Measurements from ENCODE around the gene PARD3B. TPM values are rescaled to one million over a fixed set of nuclear protein-coding genes. Genes with fewer than 3 reads are reported as not detected.

PARD3B gene
- total and polyA plus RNA-seq, 2 experiments from 2014 or later, result 4.3 to 8.5 TPM

GRCh38 chr2:205128726-205129125 lies 583.5 kb downstream of the PARD3B start:
- TF ChIP-seq CTCF (IDR thresholded peaks at IDR 0.05; ENCODE audit: low read depth, low read length), result no peak
- DNase-seq (ENCODE audit: low read depth in 1 of 2, low spot score in 1 of 2), result no peak
- Histone ChIP-seq H3K36me3 (no peaks in the 10 kb centered on the region), H3K27me3 (no peaks in the 10 kb centered on the region), H3K4me1 (ENCODE audit: low read depth) (peaks cover 4% of the 10 kb centered on the region), H3K27ac (no peak overlapping the region), H3K4me3 (no peak overlapping the region), H3K9me3 (ENCODE audit: low read depth) (no peaks in the 10 kb centered on the region)

DNA sequence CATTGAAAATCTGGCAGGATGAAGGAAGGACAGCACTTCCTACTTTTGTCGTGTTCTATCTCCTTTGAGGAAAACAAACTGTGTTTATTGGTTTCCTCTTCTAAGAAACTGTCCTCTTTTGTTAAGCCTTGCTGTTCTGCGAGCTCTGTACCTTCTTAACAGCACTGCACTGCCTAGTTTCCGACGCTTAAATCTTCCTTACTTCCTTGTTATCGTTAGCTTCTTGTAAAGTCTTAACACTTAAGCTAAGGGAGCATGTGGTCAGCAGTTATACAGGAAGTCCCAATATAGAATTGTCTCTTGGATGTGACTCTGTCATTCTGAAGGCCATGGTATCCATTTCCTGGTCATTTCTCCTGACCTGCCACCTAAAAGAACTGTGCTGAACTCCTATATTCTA lies 584.3 kb downstream of the PARD3B start:
- Histone ChIP-seq H3K27me3 (no peaks in the 10 kb centered on the region), H3K9me3 (ENCODE audit: low read depth) (no peaks in the 10 kb centered on the region), H3K4me3 (no peak overlapping the region), H3K27ac (peak overlapping the region; percentile 22), H3K36me3 (no peaks in the 10 kb centered on the region), H3K4me1 (ENCODE audit: low read depth) (peaks cover 4% of the 10 kb centered on the region)
- no peak for DNase-seq (ENCODE audit: low read depth in 1 of 2, low spot score in 1 of 2)
- no peak for TF ChIP-seq CTCF (IDR thresholded peaks at IDR 0.05; ENCODE audit: low read depth, low read length)

GRCh38 chr2:205130111-205130829 lies 585.0 kb downstream of the PARD3B start:
- Histone ChIP-seq H3K4me3 (no peak overlapping the region), H3K27ac (no peak overlapping the region), H3K4me1 (ENCODE audit: low read depth) (peaks cover 4% of the 10 kb centered on the region), H3K9me3 (ENCODE audit: low read depth) (no peaks in the 10 kb centered on the region), H3K36me3 (no peaks in the 10 kb centered on the region), H3K27me3 (no peaks in the 10 kb centered on the region)
- no peak for TF ChIP-seq CTCF (IDR thresholded peaks at IDR 0.05; ENCODE audit: low read depth, low read length)
- DNase-seq (ENCODE audit: low read depth in 1 of 2, low spot score in 1 of 2), result no peak

DNA sequence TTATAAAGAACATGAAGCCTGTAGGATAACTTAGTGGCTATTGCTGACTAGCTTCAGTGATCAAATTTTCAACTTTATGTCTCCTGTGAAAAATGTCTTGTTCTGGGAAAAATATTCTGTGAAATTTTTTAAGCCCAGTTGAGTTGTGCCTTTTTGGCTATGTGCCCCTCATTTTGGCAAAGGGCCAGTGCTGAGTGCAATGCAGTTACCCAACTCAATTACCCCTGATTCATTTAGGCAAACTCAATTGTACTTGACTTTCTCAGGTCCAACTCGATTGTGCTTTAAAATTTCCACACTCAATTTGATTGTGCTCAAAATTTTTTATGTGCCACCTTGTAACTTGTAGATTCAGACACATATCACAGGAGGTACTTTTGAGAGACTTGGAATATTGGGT lies 588.3 kb downstream of the PARD3B start:
- Histone ChIP-seq H3K9me3 (ENCODE audit: low read depth) (no peaks in the 10 kb centered on the region), H3K27ac (no peak overlapping the region), H3K36me3 (no peaks in the 10 kb centered on the region), H3K27me3 (no peaks in the 10 kb centered on the region), H3K4me1 (ENCODE audit: low read depth) (peaks cover 4% of the 10 kb centered on the region), H3K4me3 (no peak overlapping the region)
- no peak for TF ChIP-seq CTCF (IDR thresholded peaks at IDR 0.05; ENCODE audit: low read depth, low read length)
- DNase-seq (ENCODE audit: low read depth in 1 of 2, low spot score in 1 of 2), result peak in 1 of 2 donors; percentile 11

DNA sequence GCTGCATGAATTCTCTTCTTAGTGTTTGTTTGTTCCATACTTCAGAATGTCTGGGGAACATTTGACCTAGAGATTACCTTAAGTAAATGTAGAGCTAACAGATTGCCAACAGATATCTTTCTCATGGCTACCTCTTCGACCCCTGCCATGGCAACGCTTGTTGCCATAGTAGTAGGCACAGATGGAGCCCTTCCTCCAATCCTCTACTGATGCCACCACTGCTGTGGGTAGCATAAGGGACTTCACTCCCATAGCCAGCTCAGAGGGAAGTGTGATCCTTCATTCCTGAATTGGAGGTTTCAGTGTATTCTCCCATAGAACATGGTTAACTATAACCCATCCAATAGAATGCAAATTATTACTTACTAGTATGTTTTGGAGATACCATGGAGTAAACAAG lies 593.5 kb downstream of the PARD3B start:
- TF ChIP-seq CTCF (IDR thresholded peaks at IDR 0.05; ENCODE audit: low read depth, low read length), result no peak
- Histone ChIP-seq H3K27ac (no peak overlapping the region), H3K27me3 (no peaks in the 10 kb centered on the region), H3K4me3 (no peak overlapping the region), H3K36me3 (no peaks in the 10 kb centered on the region), H3K9me3 (ENCODE audit: low read depth) (no peaks in the 10 kb centered on the region), H3K4me1 (ENCODE audit: low read depth) (peaks cover 7% of the 10 kb centered on the region)
- DNase-seq (ENCODE audit: low read depth in 1 of 2, low spot score in 1 of 2), result no peak
